Astrocyte (in vitro differentiated cells and primary cell): ENCODE measurements around the gene CELF2.

Source experiments
- EZH2 ChIP-seq: IDR thresholded peaks from 2 replicates; pipeline ENCODE4 v1.6.1; 2012; ENCODE audit warnings: mild to moderate bottlenecking, low read length, inconsistent platforms; ENCODE audit not compliant: insufficient read depth
- TF ChIP-seq, protein P1 (sequence below): IDR thresholded peaks from 2 replicates; pipeline ENCODE4 v1.5.1; 2011; ENCODE audit warnings: low read depth, mild to moderate bottlenecking, inconsistent platforms, low read length, moderate library complexity; ENCODE audit not compliant: insufficient read depth

DNA sequence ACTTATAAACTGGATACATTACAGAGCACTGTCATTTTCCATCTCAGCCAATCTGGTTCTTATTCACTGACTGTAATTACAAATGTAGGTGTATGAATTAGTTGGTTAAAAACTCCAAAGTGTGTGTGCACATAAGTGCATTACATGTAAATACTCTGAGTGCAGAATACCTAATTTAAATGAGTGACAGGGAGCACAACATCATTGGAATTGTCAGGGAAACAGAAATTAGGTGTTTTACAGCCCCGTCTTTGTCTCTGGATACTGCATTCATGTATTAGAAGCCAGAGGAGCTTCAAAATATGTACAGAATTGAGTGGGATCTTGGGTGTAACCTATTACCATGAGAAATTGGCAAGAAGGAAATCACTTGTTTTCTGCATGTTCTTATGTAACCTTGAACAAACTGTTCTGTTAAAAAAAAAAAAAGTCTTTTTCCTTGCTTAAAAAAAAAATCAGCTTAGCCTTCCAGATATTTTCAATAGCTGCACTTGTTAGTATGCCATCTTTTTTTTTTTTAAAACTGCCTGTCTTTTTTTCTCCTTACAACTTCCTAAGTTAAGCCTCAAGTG, 31.1 kb downstream of the CELF2 start:
- TF ChIP-seq, protein P1, sequence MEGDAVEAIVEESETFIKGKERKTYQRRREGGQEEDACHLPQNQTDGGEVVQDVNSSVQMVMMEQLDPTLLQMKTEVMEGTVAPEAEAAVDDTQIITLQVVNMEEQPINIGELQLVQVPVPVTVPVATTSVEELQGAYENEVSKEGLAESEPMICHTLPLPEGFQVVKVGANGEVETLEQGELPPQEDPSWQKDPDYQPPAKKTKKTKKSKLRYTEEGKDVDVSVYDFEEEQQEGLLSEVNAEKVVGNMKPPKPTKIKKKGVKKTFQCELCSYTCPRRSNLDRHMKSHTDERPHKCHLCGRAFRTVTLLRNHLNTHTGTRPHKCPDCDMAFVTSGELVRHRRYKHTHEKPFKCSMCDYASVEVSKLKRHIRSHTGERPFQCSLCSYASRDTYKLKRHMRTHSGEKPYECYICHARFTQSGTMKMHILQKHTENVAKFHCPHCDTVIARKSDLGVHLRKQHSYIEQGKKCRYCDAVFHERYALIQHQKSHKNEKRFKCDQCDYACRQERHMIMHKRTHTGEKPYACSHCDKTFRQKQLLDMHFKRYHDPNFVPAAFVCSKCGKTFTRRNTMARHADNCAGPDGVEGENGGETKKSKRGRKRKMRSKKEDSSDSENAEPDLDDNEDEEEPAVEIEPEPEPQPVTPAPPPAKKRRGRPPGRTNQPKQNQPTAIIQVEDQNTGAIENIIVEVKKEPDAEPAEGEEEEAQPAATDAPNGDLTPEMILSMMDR, result no peak
- no peak for TF ChIP-seq EZH2
